Measurements from ENCODE around the gene SLC17A7. TPM values are rescaled to one million over a fixed set of nuclear protein-coding genes. Genes with fewer than 3 reads are reported as not detected.

Gene SLC17A7
- total and polyA plus RNA-seq, 2 of the 8 experiments (the other 6 are each of a cell fraction or from before 2014, with no cell fraction given), result 2.7 to 3.0 TPM

- no peak overlapping the region for H2BK120ac ChIP-seq (replicated peaks; ENCODE audit: low read depth, low read length)
- no peaks in the 10 kb centered on the region for H3K79me1 ChIP-seq (ENCODE audit: low read depth, low read length)
- ChIA-PET POLR2A (ENCODE audit: partially characterized antibody) (interaction anchor here (0.8 to 5.0 kb wide), 8 partner anchors 8 to 65 kb away, joined by 3 to 21 read pairs (median 4); partner anchors contain the start of gene TEAD2), CTCF (ENCODE audit: partially characterized antibody) (interaction anchor here (0.8 to 5.2 kb wide), 7 partner anchors 8 to 127 kb away, joined by 4 to 49 read pairs (median 5); partner anchors contain the start of gene SLC17A7)
- peak overlapping the region; percentile 92 for H4K91ac ChIP-seq (replicated peaks; ENCODE audit: insufficient read length, low read length)
- peak overlapping the region; percentile 26; the same call in 1 of the 2 replicates for H3K27ac ChIP-seq (ENCODE audit: low read depth, low read length)
- peak overlapping the region; percentile 49 to 71 (median 54) for H3K4me3 ChIP-seq (ENCODE audit: extremely low read depth in 1 of 4, insufficient read depth in 2 of 4, low read depth in 3 of 4, low read length in 4 of 4)
- peak in 1 of 2 experiments; percentile 87 for DNase-seq (ENCODE audit: low read depth in 1 of 2, low spot score in 2 of 2)
- H3K23ac ChIP-seq (ENCODE audit: insufficient read length), result no peak overlapping the region
- no peak overlapping the region for H3K14ac ChIP-seq (ENCODE audit: insufficient read length)
- no peaks in the 10 kb centered on the region for H3K79me2 ChIP-seq (ENCODE audit: control insufficient read depth in 1 of 2, insufficient read depth in 2 of 2, low read length in 2 of 2)
- WGBS, 2 experiments (ENCODE audit: extremely low coverage in 1 of 2, insufficient coverage in 1 of 2, insufficient read length in 1 of 2, insufficient replicate concordance in 2 of 2, low coverage in 1 of 2, low lambda C conversion rate in 2 of 2, missing lambda C conversion rate in 1 of 2), result 3% methylated on average over 39 of the region's 45 CpGs; no CpG with 5 or more reads in 1 of the 2 experiments
- H3K9ac ChIP-seq (replicated peaks in 1 of 4; ENCODE audit: extremely low read depth in 1 of 4, low read depth in 3 of 4, low read length in 3 of 4), result peak overlapping the region in 3 of 4 experiments; percentile 41 to 59 (median 54); a peak in 4 of 7 replicates
- peak overlapping the region; percentile 78 for H4K5ac ChIP-seq (ENCODE audit: insufficient read length, low read depth, low read length)
- 0 out of 2 replicates have a peak overlapping the region, but pooled peaks have one; percentile 53 for H2AK5ac ChIP-seq (ENCODE audit: low read depth, low read length)
- peak overlapping the region; percentile 87 for H3K18ac ChIP-seq (ENCODE audit: extremely low read depth, low read length)
- peak overlapping the region; percentile 78; the same call in 1 of the 2 replicates for H2BK5ac ChIP-seq (ENCODE audit: low read depth, low read length)
- H3K23me2 ChIP-seq (ENCODE audit: low read depth, low read length), result peaks cover 25% of the 10 kb centered on the region
- no peak for FAIRE-seq
- no peak overlapping the region for H2BK20ac ChIP-seq (ENCODE audit: low read length)
- H2AFZ ChIP-seq (ENCODE audit: low read length), result peak overlapping the region; percentile 67
- peak overlapping the region; percentile 95; the same call in 1 of the 2 replicates for H2BK15ac ChIP-seq (ENCODE audit: low read length)
- peaks cover 0 to 2% of the 10 kb centered on the region in 2 experiments; a peak in 1 of 4 replicates for H3K9me3 ChIP-seq (ENCODE audit: insufficient read depth in 2 of 2, low read depth in 1 of 2, low read length in 1 of 2)
- H3K56ac ChIP-seq (replicated peaks; ENCODE audit: insufficient read length, low read depth, low read length), result peak overlapping the region; percentile 73
- H4K20me1 ChIP-seq (replicated peaks in 1 of 2; ENCODE audit: control insufficient read depth in 1 of 2, insufficient read depth in 2 of 2, low read length in 2 of 2), result no peaks in the 10 kb centered on the region
- H3K4me1 ChIP-seq (replicated peaks in 1 of 4; ENCODE audit: control insufficient read depth in 3 of 4, insufficient read depth in 4 of 4, low read length in 3 of 4), result peaks cover 4 to 39% (median 22%) of the 10 kb centered on the region in 4 experiments
- H3K36me3 ChIP-seq (ENCODE audit: control insufficient read depth in 2 of 4, insufficient read depth in 4 of 4, low read length in 3 of 4), result no peaks in the 10 kb centered on the region
- H3K27me3 ChIP-seq (replicated peaks in 1 of 4; ENCODE audit: control insufficient read depth in 3 of 4, extremely low read depth in 1 of 4, insufficient read depth in 3 of 4, low read length in 3 of 4), result peaks cover 11 to 55% (median 51%) of the 10 kb centered on the region in 4 experiments
- H4K8ac ChIP-seq (ENCODE audit: extremely low read depth, insufficient read depth, low read length), result peak overlapping the region; percentile 89
- H3K4me2 ChIP-seq (ENCODE audit: insufficient read depth in 1 of 2, low read depth in 2 of 2, low read length in 2 of 2), result peak overlapping the region; percentile 92 to 97
- H3K4ac ChIP-seq (replicated peaks; ENCODE audit: insufficient read length, low read depth, low read length), result peak overlapping the region; percentile 87
- H2BK12ac ChIP-seq (ENCODE audit: low read depth, low read length), result peak overlapping the region; percentile 60; the same call in 1 of the 2 replicates
- TF ChIP-seq YY1 (IDR thresholded peaks at IDR 0.05; ENCODE audit: low read depth, low read length) (no peak), ASH2L (IDR thresholded peaks at IDR 0.05; ENCODE audit: low read length) (peak; percentile 42), PHF8 (conservative IDR thresholded peaks at IDR 0.05; ENCODE audit: low read depth, low read length) (0 out of 2 replicates have a peak, but pooled peaks have one; percentile 25), RBBP5 (IDR thresholded peaks at IDR 0.05; ENCODE audit: borderline replicate concordance, low read depth, low read length) (peak; percentile 38; the same call in 1 of the 2 replicates), GTF2F1 (IDR thresholded peaks at IDR 0.05; ENCODE audit: borderline replicate concordance, low read depth, low read length) (no peak), BRCA1 (IDR thresholded peaks at IDR 0.05; ENCODE audit: low read depth, low read length) (no peak), BCL11A (IDR thresholded peaks at IDR 0.05; ENCODE audit: low read depth in 2 of 2, low read length in 2 of 2) (no peak), E2F6 (IDR thresholded peaks at IDR 0.05) (peak; percentile 82), SP1 (IDR thresholded peaks at IDR 0.05; ENCODE audit: low read depth, low read length) (no peak), ATF3 (IDR thresholded peaks at IDR 0.05; ENCODE audit: insufficient read depth, low read depth, low read length) (no peak)
Observed at GRCh38 chr19:49427855-49428546, 13.3 kb downstream of the SLC17A7 start.
